IMR-90 (cell line): ENCODE measurements around the gene NT5DC1.

Source experiments
- CEBPB ChIP-seq: IDR thresholded peaks from 2 replicates; pipeline ENCODE4 v1.6.1; 2012; ENCODE audit warnings: low read depth, low read length, improper control_type of control experiment
- CTCF ChIP-seq: conservative IDR thresholded peaks from 2 replicates; pipeline ENCODE4 v1.5.1; 2012; ENCODE audit warnings: mild to moderate bottlenecking, low read depth, low read length, improper control_type of control experiment
- FOS ChIP-seq: fragments of 150-350 bp; IDR thresholded peaks from 2 replicates; pipeline ENCODE4 v1.6.1; 2016; ENCODE audit warnings: low read depth, low read length
- MAFK ChIP-seq: IDR thresholded peaks from 2 replicates; pipeline ENCODE4 v1.6.1; 2012; ENCODE audit warnings: low read depth, low read length, improper control_type of control experiment
- MAZ ChIP-seq: IDR thresholded peaks from 2 replicates; pipeline ENCODE4 v1.6.1; 2012; ENCODE audit warnings: low read depth, mild to moderate bottlenecking, low read length, improper control_type of control experiment, moderate library complexity, borderline replicate concordance
- MXI1 ChIP-seq: IDR thresholded peaks from 2 replicates; pipeline ENCODE4 v1.6.1; 2012; ENCODE audit warnings: low read depth, mild to moderate bottlenecking, low read length, moderate library complexity, borderline replicate concordance
- POLR2A ChIP-seq: IDR thresholded peaks from 2 replicates; pipeline ENCODE4 v1.6.1; 2012; ENCODE audit warnings: mild to moderate bottlenecking, low read depth, low read length
- RAD21 ChIP-seq: IDR thresholded peaks from 2 replicates; pipeline ENCODE4 v1.6.1; 2012; ENCODE audit warnings: low read length, improper control_type of control experiment
- RCOR1 ChIP-seq: IDR thresholded peaks from 2 replicates; pipeline ENCODE4 v1.6.1; 2012; ENCODE audit warnings: mild to moderate bottlenecking, low read length, improper control_type of control experiment; ENCODE audit not compliant: insufficient replicate concordance
- SMC3 ChIP-seq: fragments of 150-350 bp; IDR thresholded peaks from 2 replicates; pipeline ENCODE4 v1.6.1; 2016; ENCODE audit warnings: low read depth, mild to moderate bottlenecking, antibody characterized with exemption, low read length, moderate library complexity

GRCh38 chr6:116073765-116074440, 26.8 kb upstream of the NT5DC1 start:
- no peak for TF ChIP-seq CTCF
- no peak for TF ChIP-seq MAFK
- TF ChIP-seq POLR2A, result no peak
- TF ChIP-seq CEBPB, result no peak
- no peak for TF ChIP-seq RAD21
- TF ChIP-seq RCOR1, result no peak
- TF ChIP-seq SMC3, result no peak
- TF ChIP-seq MAZ, result no peak
- TF ChIP-seq FOS, result peak; percentile 97
- TF ChIP-seq MXI1, result no peak
